SU-DHL-6 (cell line): ENCODE measurements around the gene TFEB.

Experiments
- H2AFZ ChIP-seq: fragments of 200-600 bp; sonication (generic); 2 replicates; pipeline ENCODE4 v1.6.1; 2014; ENCODE audit warnings: low read depth, mild to moderate bottlenecking, moderate library complexity, mixed read lengths, antibody characterized with exemption, low read length; ENCODE audit not compliant: severe bottlenecking
- H3F3A ChIP-seq: fragments of 200-600 bp; shearing (Covaris generic); 2 replicates; pipeline ENCODE4 v1.6.0; 2016; ENCODE audit warnings: antibody characterized with exemption, mild to moderate bottlenecking; ENCODE audit not compliant: insufficient read depth
- H3K27ac ChIP-seq: fragments of 200-600 bp; sonication (generic); 2 replicates; pipeline ENCODE4 v1.5.1; 2016; ENCODE audit warnings: low read depth, mild to moderate bottlenecking, low read length, moderate library complexity, mixed read lengths
- H3K27me3 ChIP-seq: fragments of 200-600 bp; sonication (generic), shearing (Covaris generic); 2 replicates; pipeline ENCODE4 v1.6.0; 2014; ENCODE audit warnings: mild to moderate bottlenecking, low read length
- H3K36me3 ChIP-seq: fragments of 200-600 bp; sonication (generic); 2 replicates; pipeline ENCODE4 v1.6.1; 2014; ENCODE audit warnings: mild to moderate bottlenecking, low read length, mixed read lengths
- H3K4me2 ChIP-seq: fragments of 300-600, 200-600 bp; shearing (Covaris generic), sonication (generic); 2 replicates; pipeline ENCODE4 v1.6.0; 2014; ENCODE audit warnings: low read length, low read depth, mild to moderate bottlenecking; ENCODE audit not compliant: poor library complexity, severe bottlenecking
- H3K4me3 ChIP-seq: fragments of 200-600 bp; sonication (generic); 2 replicates; pipeline ENCODE4 v1.5.1; 2014; ENCODE audit warnings: antibody characterized with exemption, low read length, mild to moderate bottlenecking, mixed read lengths; ENCODE audit not compliant: insufficient read depth, poor library complexity, severe bottlenecking
- H3K79me2 ChIP-seq: fragments of 200-600 bp; sonication (generic); 2 replicates; pipeline ENCODE4 v1.6.1; 2014; ENCODE audit warnings: mild to moderate bottlenecking, low read length, moderate library complexity; ENCODE audit not compliant: insufficient read depth
- H3K9ac ChIP-seq: fragments of 200-600 bp; sonication (generic); 2 replicates; pipeline ENCODE4 v1.7.0; 2014; ENCODE audit warnings: mild to moderate bottlenecking, low read length
- H3K9me2 ChIP-seq: fragments of 200-600 bp; sonication (generic); replicated peaks from 2 replicates; pipeline ENCODE4 v1.6.1; 2014; ENCODE audit warnings: low read length; ENCODE audit not compliant: insufficient read depth
- H3K9me3 ChIP-seq: fragments of 200-600 bp; sonication (generic); 2 replicates; pipeline ENCODE4 v1.6.1; 2014; ENCODE audit warnings: low read length, mixed read lengths; ENCODE audit not compliant: insufficient read depth
- H4K20me1 ChIP-seq: fragments of 200-600 bp; sonication (generic); 2 replicates; pipeline ENCODE4 v1.6.1; 2014; ENCODE audit warnings: low read depth, mild to moderate bottlenecking, antibody characterized with exemption, low read length, moderate library complexity, mixed read lengths
- EZH2phosphoT487 ChIP-seq: fragments of 200-600 bp; sonication (generic), shearing (Covaris generic); conservative IDR thresholded peaks from 2 replicates; pipeline ENCODE4 v1.6.1; 2018; ENCODE audit warnings: mild to moderate bottlenecking, antibody characterized with exemption, low read length, moderate library complexity, mixed read lengths
- TF ChIP-seq, protein P1 (sequence below): fragments of 200-600 bp; sonication (generic); IDR thresholded peaks from one replicate; pipeline ENCODE4 v1.5.1; 2017; ENCODE audit warnings: antibody characterized with exemption, mild to moderate bottlenecking, low read length, moderate library complexity; ENCODE audit not compliant: insufficient read depth, poor library complexity, severe bottlenecking

TFEB gene

DNA sequence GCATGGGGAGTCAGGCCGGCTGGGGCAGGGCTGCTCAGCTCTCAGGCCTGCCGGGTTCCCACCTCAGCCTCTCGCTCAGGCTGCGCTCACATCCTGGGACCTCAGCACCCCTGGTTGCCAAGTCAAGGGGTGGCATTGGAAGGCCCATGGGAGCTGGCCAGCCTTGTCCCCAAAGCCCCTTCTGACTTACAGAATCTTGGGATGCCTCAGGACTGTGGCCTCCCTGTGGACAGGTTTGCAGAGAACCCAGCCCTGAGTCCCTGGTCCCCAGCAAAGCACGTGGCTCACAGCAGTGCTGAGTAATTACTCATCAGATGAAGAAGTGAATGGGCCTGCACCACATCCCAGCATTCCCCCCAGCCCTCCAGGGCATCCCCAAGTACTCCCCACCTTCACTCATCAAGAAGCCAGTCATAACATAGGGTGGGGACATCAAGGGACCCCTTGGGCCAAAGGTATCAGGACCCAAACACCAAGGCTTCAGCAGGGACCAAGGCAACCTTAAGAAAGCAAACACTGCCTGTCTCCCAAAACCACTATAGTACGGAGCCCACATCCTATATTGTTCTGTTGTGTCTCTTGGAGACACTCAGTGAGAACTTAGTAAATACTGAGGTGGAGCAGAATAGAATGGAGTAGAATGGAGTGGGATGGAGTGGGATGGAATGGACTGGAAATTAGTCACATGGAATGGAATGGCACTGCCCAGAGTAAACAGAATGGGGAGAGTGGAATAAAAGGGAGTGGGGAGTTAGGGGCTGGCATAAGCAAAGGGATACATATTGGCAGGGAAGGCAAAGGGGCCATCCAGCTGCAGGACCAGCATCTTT is 8.2 kb upstream of the TFEB start:
- H3K4me3 ChIP-seq: no peak overlapping the region

DNA sequence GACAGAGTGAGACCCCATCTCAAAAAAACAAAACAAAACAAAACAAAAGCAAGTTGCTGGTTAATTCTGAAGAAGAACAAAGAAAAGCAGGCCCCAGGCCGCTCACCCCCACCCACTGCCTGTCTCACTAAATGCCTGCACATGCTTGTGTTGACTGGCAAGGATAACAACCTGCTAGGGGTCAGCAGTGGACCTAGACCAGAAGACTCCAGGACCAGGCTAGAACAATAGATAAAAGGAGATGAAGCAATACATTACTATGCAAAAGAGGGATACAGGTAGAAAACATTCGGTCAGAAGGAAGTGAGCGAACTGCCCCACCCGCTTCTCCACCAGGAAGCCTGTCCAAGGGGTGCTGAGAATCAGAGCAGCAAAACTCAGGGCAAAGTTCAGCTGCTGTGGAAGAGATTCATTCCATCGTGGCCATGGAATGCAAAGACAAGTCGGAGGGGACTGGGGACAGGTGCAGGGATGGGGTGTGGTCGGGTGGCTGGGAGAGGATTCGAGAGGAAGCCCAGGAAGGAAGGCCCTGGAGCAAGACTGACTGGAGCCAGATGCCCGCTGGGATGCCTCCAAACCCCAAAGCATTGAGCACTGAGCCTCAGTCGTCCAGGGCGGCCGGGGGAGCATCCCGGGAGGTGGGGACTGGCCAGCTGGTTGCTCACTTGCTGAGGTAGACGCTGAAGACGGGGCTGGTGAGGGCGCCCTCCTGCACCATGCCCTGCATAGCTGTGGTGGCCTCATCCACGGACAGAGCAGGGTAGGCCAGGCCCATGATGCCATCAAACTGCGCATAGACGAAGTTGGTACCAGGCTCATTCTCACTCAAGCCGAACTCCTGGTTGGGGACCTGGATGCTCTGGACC is 6.5 kb upstream of the TFEB start:
- Histone ChIP-seq H3K36me3 (no peaks in the 10 kb centered on the region), H4K20me1 (no peaks in the 10 kb centered on the region), H3K27ac (no peak overlapping the region), H3K9me3 (no peaks in the 10 kb centered on the region), H3K79me2 (no peaks in the 10 kb centered on the region), H3F3A (no peaks in the 10 kb centered on the region), H3K9ac (no peak overlapping the region), H2AFZ (no peak overlapping the region), H3K4me3 (no peak overlapping the region), H3K27me3 (no peaks in the 10 kb centered on the region), H3K9me2 (no peaks in the 10 kb centered on the region), H3K4me2 (no peak overlapping the region)
- TF ChIP-seq, protein P1, sequence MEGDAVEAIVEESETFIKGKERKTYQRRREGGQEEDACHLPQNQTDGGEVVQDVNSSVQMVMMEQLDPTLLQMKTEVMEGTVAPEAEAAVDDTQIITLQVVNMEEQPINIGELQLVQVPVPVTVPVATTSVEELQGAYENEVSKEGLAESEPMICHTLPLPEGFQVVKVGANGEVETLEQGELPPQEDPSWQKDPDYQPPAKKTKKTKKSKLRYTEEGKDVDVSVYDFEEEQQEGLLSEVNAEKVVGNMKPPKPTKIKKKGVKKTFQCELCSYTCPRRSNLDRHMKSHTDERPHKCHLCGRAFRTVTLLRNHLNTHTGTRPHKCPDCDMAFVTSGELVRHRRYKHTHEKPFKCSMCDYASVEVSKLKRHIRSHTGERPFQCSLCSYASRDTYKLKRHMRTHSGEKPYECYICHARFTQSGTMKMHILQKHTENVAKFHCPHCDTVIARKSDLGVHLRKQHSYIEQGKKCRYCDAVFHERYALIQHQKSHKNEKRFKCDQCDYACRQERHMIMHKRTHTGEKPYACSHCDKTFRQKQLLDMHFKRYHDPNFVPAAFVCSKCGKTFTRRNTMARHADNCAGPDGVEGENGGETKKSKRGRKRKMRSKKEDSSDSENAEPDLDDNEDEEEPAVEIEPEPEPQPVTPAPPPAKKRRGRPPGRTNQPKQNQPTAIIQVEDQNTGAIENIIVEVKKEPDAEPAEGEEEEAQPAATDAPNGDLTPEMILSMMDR: no peak
- no peak for TF ChIP-seq EZH2phosphoT487

More for the DNA sequence above, 8.2 kb upstream of the TFEB start:
- Histone ChIP-seq H3K9ac (no peak overlapping the region), H3F3A (no peaks in the 10 kb centered on the region), H3K36me3 (no peaks in the 10 kb centered on the region), H3K9me3 (no peaks in the 10 kb centered on the region), H3K79me2 (no peaks in the 10 kb centered on the region), H4K20me1 (no peaks in the 10 kb centered on the region), H3K27me3 (no peaks in the 10 kb centered on the region), H3K9me2 (no peaks in the 10 kb centered on the region), H3K27ac (no peak overlapping the region), H3K4me2 (no peak overlapping the region), H2AFZ (no peak overlapping the region)
- TF ChIP-seq, protein P1: no peak
- no peak for TF ChIP-seq EZH2phosphoT487

GRCh38 chr6:41740366-41741162 is 5.2 kb upstream of the TFEB start:
- Histone ChIP-seq H3K36me3 (no peaks in the 10 kb centered on the region), H2AFZ (no peak overlapping the region), H3K27ac (no peak overlapping the region), H3K27me3 (no peaks in the 10 kb centered on the region), H3F3A (no peaks in the 10 kb centered on the region), H3K79me2 (no peaks in the 10 kb centered on the region), H3K9ac (no peak overlapping the region), H4K20me1 (no peaks in the 10 kb centered on the region), H3K9me2 (no peaks in the 10 kb centered on the region), H3K4me3 (no peak overlapping the region), H3K9me3 (no peaks in the 10 kb centered on the region), H3K4me2 (no peak overlapping the region)
- no peak for TF ChIP-seq EZH2phosphoT487
- TF ChIP-seq, protein P1: no peak
